IgD-negative memory B cell (primary cell): ENCODE data around the gene KCNT2. TPM values are rescaled to one million over a fixed set of nuclear protein-coding genes. Genes with fewer than 3 reads are reported as not detected.

Experiments
- H3K27ac Mint-ChIP-seq, 3 donors: one replicate each; pipeline ENCODE4 v1.8.0; 2020 to 2022; ENCODE audit warnings: mild to moderate bottlenecking in 3 of 3, mixed read lengths in 3 of 3, moderate library complexity in 1 of 3
- H3K27me3 Mint-ChIP-seq: one replicate; pipeline ENCODE4 v1.8.0; 2021; ENCODE audit warnings: mixed read lengths
- H3K36me3 Mint-ChIP-seq: one replicate; pipeline ENCODE4 v1.8.0; 2020; ENCODE audit warnings: mild to moderate bottlenecking, mixed read lengths
- H3K4me1 Mint-ChIP-seq, 3 donors: one replicate each; pipeline ENCODE4 v1.8.0; 2020 to 2022; ENCODE audit warnings: mixed read lengths in 3 of 3, mild to moderate bottlenecking in 1 of 3
- H3K4me3 Mint-ChIP-seq, 4 donors: one replicate each; pipeline ENCODE4 v1.8.0; 2020 to 2022; ENCODE audit warnings: mild to moderate bottlenecking in 4 of 4, mixed read lengths in 4 of 4, moderate library complexity in 3 of 4
- H3K9me3 Mint-ChIP-seq, 3 donors: one replicate each; pipeline ENCODE4 v1.8.0; 2020 to 2021; ENCODE audit warnings: mixed read lengths in 3 of 3, mild to moderate bottlenecking in 1 of 3
- polyA plus RNA-seq: library from polyadenylated mRNA; unstranded; fragments of 300-500 nt; fragmentation: Illumina TruSeq; gene quantifications from one replicate; pipeline ENCODE4 v1.2.3, GENCODE V29; 2021

KCNT2 gene
- polyA plus RNA-seq, 1 donor from 2014 or later, result not detected

- Mint-ChIP-seq H3K36me3 (peaks cover 1% of the 10 kb centered on the region), H3K9me3 (peaks cover 0 to 7% (median 2%) of the 10 kb centered on the region in 3 donors), H3K27me3 (peaks cover 10% of the 10 kb centered on the region), H3K4me3 (no peak overlapping the region), H3K4me1 (peaks cover 0 to 5% (median 0%) of the 10 kb centered on the region in 3 donors), H3K27ac (no peak overlapping the region)
Observed at GRCh38 chr1:196611873-196612272, 3.6 kb upstream of the KCNT2 start.

DNA sequence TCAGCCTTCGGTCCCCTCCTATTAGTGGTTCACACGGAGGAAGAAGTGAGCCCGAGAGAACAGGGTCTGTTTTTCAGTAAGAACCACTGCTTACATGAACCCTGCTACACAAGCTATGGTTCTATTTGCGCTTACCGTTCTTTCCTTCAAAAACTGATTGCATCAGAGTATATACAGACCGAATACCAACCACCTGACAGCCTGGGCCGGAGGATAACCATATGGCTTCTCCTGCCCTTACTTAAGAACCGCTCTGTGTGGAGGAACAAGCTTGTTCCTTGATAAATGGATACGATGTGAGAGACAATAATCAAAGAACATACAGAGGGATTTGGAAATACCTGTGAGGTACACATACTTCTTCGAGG is 1.1 kb upstream of the KCNT2 start:
- no peak overlapping the region for H3K27ac Mint-ChIP-seq
- peaks cover 0 to 5% (median 0%) of the 10 kb centered on the region in 3 donors for H3K4me1 Mint-ChIP-seq

GRCh38 chr1:196607981-196608380 is 259 bp downstream of the KCNT2 start:
- H3K27ac Mint-ChIP-seq, result no peak overlapping the region
- peaks cover 3% of the 10 kb centered on the region for H3K36me3 Mint-ChIP-seq
- no peak overlapping the region for H3K4me3 Mint-ChIP-seq

More for the DNA sequence above, 1.1 kb upstream of the KCNT2 start:
- peaks cover 13% of the 10 kb centered on the region for H3K27me3 Mint-ChIP-seq
- H3K36me3 Mint-ChIP-seq, result peaks cover 1% of the 10 kb centered on the region
- H3K9me3 Mint-ChIP-seq, result peaks cover 0 to 4% (median 0%) of the 10 kb centered on the region in 3 donors
- no peak overlapping the region for H3K4me3 Mint-ChIP-seq

GRCh38 chr1:196603651-196604050 is 4.6 kb downstream of the KCNT2 start:
- peaks cover 0 to 3% (median 0%) of the 10 kb centered on the region in 3 donors for H3K4me1 Mint-ChIP-seq
- H3K36me3 Mint-ChIP-seq, result peaks cover 2% of the 10 kb centered on the region
- H3K9me3 Mint-ChIP-seq, result peaks cover 0 to 8% (median 2%) of the 10 kb centered on the region in 3 donors
- H3K27me3 Mint-ChIP-seq, result peaks cover 13% of the 10 kb centered on the region
- no peak overlapping the region for H3K27ac Mint-ChIP-seq
- no peak overlapping the region for H3K4me3 Mint-ChIP-seq

More at GRCh38 chr1:196607981-196608380, 259 bp downstream of the KCNT2 start:
- Mint-ChIP-seq H3K27me3 (peaks cover 13% of the 10 kb centered on the region), H3K4me1 (peaks cover 0 to 5% (median 0%) of the 10 kb centered on the region in 3 donors), H3K9me3 (peaks cover 0 to 12% (median 0%) of the 10 kb centered on the region in 3 donors)

GRCh38 chr1:196598942-196599748 is 9.1 kb downstream of the KCNT2 start:
- H3K36me3 Mint-ChIP-seq, result peaks cover 2% of the 10 kb centered on the region
- H3K9me3 Mint-ChIP-seq, result peaks cover 0 to 6% (median 2%) of the 10 kb centered on the region in 3 donors
- H3K4me3 Mint-ChIP-seq, result no peak overlapping the region
- no peaks in the 10 kb centered on the region for H3K4me1 Mint-ChIP-seq
- H3K27me3 Mint-ChIP-seq, result no peaks in the 10 kb centered on the region
- no peak overlapping the region for H3K27ac Mint-ChIP-seq

DNA sequence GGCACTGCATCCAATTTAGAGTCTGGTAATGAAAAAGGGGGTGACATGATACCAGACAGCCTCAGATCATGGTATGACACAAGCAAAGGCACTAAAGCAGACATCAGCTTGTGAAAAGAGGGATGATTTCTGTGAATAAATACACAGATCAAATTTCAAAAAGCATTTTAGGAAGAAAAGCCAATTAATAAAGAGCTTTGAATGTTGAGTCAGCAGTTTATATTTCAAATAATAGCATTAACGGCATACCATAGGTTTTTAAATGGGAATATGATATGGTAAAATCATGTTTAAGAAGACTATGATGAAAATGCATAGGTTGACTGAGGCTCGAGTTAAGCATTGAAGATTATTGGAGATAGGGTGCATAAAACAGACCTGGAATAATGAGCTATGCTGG is 13.5 kb downstream of the KCNT2 start:
- H3K36me3 Mint-ChIP-seq, result no peaks in the 10 kb centered on the region
- no peak overlapping the region for H3K27ac Mint-ChIP-seq
- peaks cover 0 to 2% (median 0%) of the 10 kb centered on the region in 3 donors for H3K9me3 Mint-ChIP-seq
- H3K4me3 Mint-ChIP-seq, result no peak overlapping the region
- no peaks in the 10 kb centered on the region for H3K4me1 Mint-ChIP-seq
- H3K27me3 Mint-ChIP-seq, result no peaks in the 10 kb centered on the region

- H3K27me3 Mint-ChIP-seq, result no peaks in the 10 kb centered on the region
- H3K4me3 Mint-ChIP-seq, result no peak overlapping the region
- H3K4me1 Mint-ChIP-seq, result no peaks in the 10 kb centered on the region
- H3K9me3 Mint-ChIP-seq, result peaks cover 0 to 2% (median 0%) of the 10 kb centered on the region in 3 donors
- no peaks in the 10 kb centered on the region for H3K36me3 Mint-ChIP-seq
- no peak overlapping the region for H3K27ac Mint-ChIP-seq
Observed at GRCh38 chr1:196593955-196594354, 14.3 kb downstream of the KCNT2 start.

DNA sequence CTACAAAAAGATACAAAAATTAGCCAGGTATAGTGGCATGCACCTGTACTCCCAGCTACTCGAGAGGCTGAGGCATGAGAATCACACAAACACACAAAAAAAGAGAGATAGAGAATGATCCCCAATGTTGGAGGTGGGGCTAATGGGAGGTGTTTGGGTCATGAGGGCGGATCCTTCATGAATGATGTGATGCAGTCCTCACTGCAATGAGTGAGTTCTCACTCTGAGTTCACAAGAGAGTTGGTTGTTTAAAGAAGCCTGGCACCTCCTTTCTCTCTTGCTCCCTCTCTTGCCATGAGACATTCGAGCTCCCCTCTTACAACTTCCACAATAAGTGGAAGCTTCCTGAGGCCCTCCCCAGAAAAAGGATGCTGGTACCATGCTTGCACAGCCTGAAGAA is 17.3 kb downstream of the KCNT2 start:
- H3K27me3 Mint-ChIP-seq, result no peaks in the 10 kb centered on the region
- H3K27ac Mint-ChIP-seq, result no peak overlapping the region
- H3K4me3 Mint-ChIP-seq, result no peak overlapping the region
- H3K36me3 Mint-ChIP-seq, result no peaks in the 10 kb centered on the region
- no peaks in the 10 kb centered on the region for H3K4me1 Mint-ChIP-seq
- peaks cover 0 to 2% (median 0%) of the 10 kb centered on the region in 3 donors for H3K9me3 Mint-ChIP-seq

GRCh38 chr1:196590012-196590708 is 18.1 kb downstream of the KCNT2 start:
- no peak overlapping the region for H3K4me3 Mint-ChIP-seq
- no peaks in the 10 kb centered on the region for H3K27me3 Mint-ChIP-seq
- H3K9me3 Mint-ChIP-seq, result peaks cover 0 to 2% (median 0%) of the 10 kb centered on the region in 3 donors
- H3K27ac Mint-ChIP-seq, result no peak overlapping the region
- H3K36me3 Mint-ChIP-seq, result no peaks in the 10 kb centered on the region
- no peaks in the 10 kb centered on the region for H3K4me1 Mint-ChIP-seq

- no peaks in the 10 kb centered on the region for H3K27me3 Mint-ChIP-seq
- H3K27ac Mint-ChIP-seq, result no peak overlapping the region
- no peaks in the 10 kb centered on the region for H3K4me1 Mint-ChIP-seq
- no peaks in the 10 kb centered on the region for H3K9me3 Mint-ChIP-seq
- no peak overlapping the region for H3K4me3 Mint-ChIP-seq
- H3K36me3 Mint-ChIP-seq, result no peaks in the 10 kb centered on the region
Observed at GRCh38 chr1:196584696-196585095, 23.5 kb downstream of the KCNT2 start.

- H3K27ac Mint-ChIP-seq, result no peak overlapping the region
- H3K4me3 Mint-ChIP-seq, result no peak overlapping the region
- no peaks in the 10 kb centered on the region for H3K27me3 Mint-ChIP-seq
- no peaks in the 10 kb centered on the region for H3K36me3 Mint-ChIP-seq
- no peaks in the 10 kb centered on the region for H3K4me1 Mint-ChIP-seq
- H3K9me3 Mint-ChIP-seq, result peaks cover 0 to 2% (median 0%) of the 10 kb centered on the region in 3 donors
Observed at GRCh38 chr1:196577386-196577785, 30.9 kb downstream of the KCNT2 start.

GRCh38 chr1:196573226-196573625 is 35.0 kb downstream of the KCNT2 start:
- H3K4me3 Mint-ChIP-seq, result no peak overlapping the region
- H3K9me3 Mint-ChIP-seq, result peaks cover 0 to 2% (median 0%) of the 10 kb centered on the region in 3 donors
- H3K27ac Mint-ChIP-seq, result no peak overlapping the region
- no peaks in the 10 kb centered on the region for H3K27me3 Mint-ChIP-seq
- no peaks in the 10 kb centered on the region for H3K36me3 Mint-ChIP-seq
- H3K4me1 Mint-ChIP-seq, result no peaks in the 10 kb centered on the region

DNA sequence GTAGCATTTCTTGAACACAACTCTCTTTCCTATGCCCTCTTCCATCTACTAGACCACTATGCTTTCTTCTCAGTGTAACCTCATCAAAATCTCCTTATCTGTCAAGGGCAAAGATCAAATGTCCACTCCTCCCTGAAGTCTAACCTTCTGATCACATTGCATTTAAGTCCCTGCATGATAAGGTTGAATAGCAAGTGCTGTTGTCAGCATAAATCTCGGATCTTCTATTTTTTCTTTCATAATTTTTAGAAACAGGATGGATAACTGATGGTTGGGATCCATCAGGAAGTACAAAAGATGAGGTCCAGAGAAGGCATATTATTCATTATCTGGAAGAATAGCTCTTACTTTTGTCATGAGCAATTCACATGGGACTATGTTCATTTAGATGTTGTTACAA is 41.0 kb downstream of the KCNT2 start:
- Mint-ChIP-seq H3K27ac (no peak overlapping the region), H3K36me3 (no peaks in the 10 kb centered on the region), H3K4me1 (no peaks in the 10 kb centered on the region), H3K4me3 (no peak overlapping the region), H3K27me3 (no peaks in the 10 kb centered on the region), H3K9me3 (peaks cover 3 to 18% (median 4%) of the 10 kb centered on the region in 3 donors)

- Mint-ChIP-seq H3K27me3 (no peaks in the 10 kb centered on the region), H3K4me3 (no peak overlapping the region), H3K27ac (no peak overlapping the region), H3K4me1 (no peaks in the 10 kb centered on the region), H3K9me3 (peaks cover 3 to 22% (median 7%) of the 10 kb centered on the region in 3 donors), H3K36me3 (no peaks in the 10 kb centered on the region)
Observed at GRCh38 chr1:196563768-196564167, 44.5 kb downstream of the KCNT2 start.

DNA sequence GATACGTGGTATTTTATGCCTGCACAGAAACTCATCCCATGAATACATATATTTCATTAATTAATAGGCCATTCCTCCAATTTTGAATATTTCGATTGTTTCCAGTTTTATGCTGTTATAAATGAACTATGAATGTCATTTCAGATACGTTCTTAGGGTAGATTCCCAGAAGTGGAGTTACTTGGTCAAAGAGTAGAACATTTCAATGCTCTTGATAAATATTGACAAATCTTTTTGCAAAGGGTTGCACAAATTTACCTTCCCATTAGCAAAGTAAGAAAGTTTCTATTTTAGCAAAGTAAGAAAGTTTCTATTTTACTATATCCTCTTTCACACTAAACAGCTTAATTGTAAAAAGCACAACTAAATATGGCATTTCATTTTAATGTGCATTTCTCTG is 48.9 kb downstream of the KCNT2 start:
- H3K9me3 Mint-ChIP-seq, result peaks cover 4 to 15% (median 10%) of the 10 kb centered on the region in 3 donors
- no peaks in the 10 kb centered on the region for H3K4me1 Mint-ChIP-seq
- no peak overlapping the region for H3K4me3 Mint-ChIP-seq
- H3K27me3 Mint-ChIP-seq, result no peaks in the 10 kb centered on the region
- no peak overlapping the region for H3K27ac Mint-ChIP-seq
- no peaks in the 10 kb centered on the region for H3K36me3 Mint-ChIP-seq
